ENCODE results near the gene PTH1R.
"Not testable (repeated sequence)": the region's sequence is repeated elsewhere in the genome, so short reads cannot be mapped to it uniquely, and the experiment has no call there.

GRCh38 chr3:46910914-46911313 is 33.4 kb downstream of the PTH1R start:
- not testable (repeated sequence) for TF ChIP-seq TAF1 (IDR thresholded peaks at IDR 0.05; ENCODE audit: borderline replicate concordance, low read depth, low read length); POLR2AphosphoS5 (IDR thresholded peaks at IDR 0.05; ENCODE audit: low read depth, low read length)

All from GM12892 (cell line).